ENCODE measurements around the gene SPSB3.

SPSB3 gene

GRCh38 chr16:1773703-1774447, 8.5 kb downstream of the SPSB3 start:
- no peak for DNase-seq

GRCh38 chr16:1772908-1773702, 9.3 kb downstream of the SPSB3 start, which contains the start of gene MRPS34:
Gene MRPS34 (minus strand): TSS chr16:1773134. CDS start chr16:1773119, 15 bp downstream.
- DNase-seq: peak; percentile 56

- DNase-seq: no peak
These were observed 9.9 kb downstream of the SPSB3 start, which contains the start of gene EME2 for GRCh38 chr16:1772362-1772907. Gene EME2 (plus strand): TSS chr16:1772810. CDS start chr16:1773228, 418 bp downstream.

- no peak for DNase-seq
These were observed 10.5 kb downstream of the SPSB3 start for GRCh38 chr16:1771864-1772361.

GRCh38 chr16:1771188-1771863, 11.0 kb downstream of the SPSB3 start, which contains the start of gene NME3:
Gene NME3 (minus strand): TSS chr16:1771543. CDS start chr16:1771534, 9 bp downstream.
- no peak for DNase-seq

- DNase-seq: no peak
These were observed 11.8 kb downstream of the SPSB3 start for GRCh38 chr16:1770328-1771187.

- no peak for DNase-seq
These were observed 12.7 kb downstream of the SPSB3 start for GRCh38 chr16:1769402-1770300.

GRCh38 chr16:1768767-1769401, 13.5 kb downstream of the SPSB3 start:
- DNase-seq: no peak

- DNase-seq: no peak
These were observed 14.2 kb downstream of the SPSB3 start for GRCh38 chr16:1768061-1768766.

- DNase-seq: no peak
These were observed 15.0 kb downstream of the SPSB3 start for GRCh38 chr16:1767116-1767994.

GRCh38 chr16:1766701-1767100, 15.7 kb downstream of the SPSB3 start:
- no peak for DNase-seq

GRCh38 chr16:1766231-1766630, 16.1 kb downstream of the SPSB3 start:
- no peak for DNase-seq

GRCh38 chr16:1765826-1766225, 16.5 kb downstream of the SPSB3 start:
- no peak for DNase-seq

- no peak for DNase-seq
These were observed 17.4 kb downstream of the SPSB3 start for GRCh38 chr16:1764971-1765370.

- no peak for DNase-seq
These were observed 18.6 kb downstream of the SPSB3 start for GRCh38 chr16:1763521-1764511.

- DNase-seq: no peak
These were observed 19.4 kb downstream of the SPSB3 start for GRCh38 chr16:1762879-1763520.
